Activated CD4-positive, alpha-beta memory T cell treated with anti-CD3 and anti-CD28 coated beads for 36 hours (primary cell): ENCODE results near the gene MED8. TPM values are rescaled to one million over a fixed set of nuclear protein-coding genes. Genes with fewer than 3 reads are reported as not detected.
"Not testable (repeated sequence)": the region's sequence is repeated elsewhere in the genome, so short reads cannot be mapped to it uniquely, and the experiment has no call there.

Experiments used
- CTCF ChIA-PET: fragments of 350-600 bp; sonication (Branson Sonifier 250); formaldehyde crosslinking; loops from one replicate; lab custom pipeline; 2021; ENCODE audit warnings: antibody characterized with exemption, inconsistent platforms; lab: Charles Lee
- POLR2A ChIA-PET: fragments of 350-600 bp; sonication (Branson Sonifier 250); formaldehyde crosslinking; loops from one replicate; lab custom pipeline; 2021; ENCODE audit warnings: antibody characterized with exemption; lab: Charles Lee
- DNase-seq: peaks from one replicate; pipeline ENCODE4 v3.0.0-alpha.2; 2020
- H3K27ac Mint-ChIP-seq: one replicate; pipeline ENCODE4 v1.8.0; 2021; ENCODE audit warnings: mixed read lengths
- H3K27me3 Mint-ChIP-seq: one replicate; pipeline ENCODE4 v1.8.0; 2021; ENCODE audit warnings: mixed read lengths
- H3K36me3 Mint-ChIP-seq: one replicate; pipeline ENCODE4 v1.8.0; 2021; ENCODE audit warnings: mixed read lengths
- H3K4me1 Mint-ChIP-seq: one replicate; pipeline ENCODE4 v1.8.0; 2021; ENCODE audit warnings: low read depth, mixed read lengths
- H3K4me3 Mint-ChIP-seq: one replicate; pipeline ENCODE4 v1.8.0; 2021; ENCODE audit warnings: mild to moderate bottlenecking, mixed read lengths
- H3K9me3 Mint-ChIP-seq: one replicate; pipeline ENCODE4 v1.8.0; 2021; ENCODE audit warnings: mixed read lengths
- intact Hi-C: fragments of 100-400 bp; cut with micrococcal nuclease; formaldehyde crosslinking; loops from one replicate; pipeline ENCODE4 v1.15.1; 2023
- total RNA-seq, 2 experiments: library from RNA; stranded (reverse); gene quantifications; one replicate each; pipeline ENCODE4 v1.2.3, GENCODE V29; 2021

The MED8 gene
- total RNA-seq, 2 experiments from 2014 or later = 38.9 to 39.4 TPM

- Mint-ChIP-seq H3K9me3 (no peaks in the 10 kb centered on the region), H3K27ac (no peak overlapping the region), H3K4me3 (no peak overlapping the region), H3K36me3 (peaks cover 19% of the 10 kb centered on the region), H3K27me3 (no peaks in the 10 kb centered on the region), H3K4me1 (no peaks in the 10 kb centered on the region)
- ChIA-PET POLR2A (no interaction called here), CTCF (no interaction called here)
- no peak for DNase-seq
- intact Hi-C loops = no loop called here
Observed at GRCh38 chr1:43419627-43420425, 30.2 kb upstream of the MED8 start.

- H3K36me3 Mint-ChIP-seq = peaks cover 21% of the 10 kb centered on the region
- no peak for DNase-seq
- H3K4me1 Mint-ChIP-seq = no peaks in the 10 kb centered on the region
- ChIA-PET CTCF (interaction anchor here (1.6 kb wide), 1 partner anchor 192 kb away, joined by 7 read pairs; no protein-coding TSS in a partner anchor), POLR2A (no interaction called here)
- intact Hi-C loops = no loop called here
- H3K27ac Mint-ChIP-seq = no peak overlapping the region
- H3K27me3 Mint-ChIP-seq = no peaks in the 10 kb centered on the region
- H3K9me3 Mint-ChIP-seq = no peaks in the 10 kb centered on the region
- H3K4me3 Mint-ChIP-seq = no peak overlapping the region
Observed at GRCh38 chr1:43418858-43419257, 29.3 kb upstream of the MED8 start.

- no peaks in the 10 kb centered on the region for H3K9me3 Mint-ChIP-seq
- no peak overlapping the region for H3K4me3 Mint-ChIP-seq
- H3K36me3 Mint-ChIP-seq = peaks cover 11% of the 10 kb centered on the region
- CTCF ChIA-PET = interaction anchor here (6.9 kb wide), 1 partner anchor 189 kb away, joined by 152 read pairs; no protein-coding TSS in a partner anchor
- no peak overlapping the region for H3K27ac Mint-ChIP-seq
- POLR2A ChIA-PET = no interaction called here
- no peaks in the 10 kb centered on the region for H3K27me3 Mint-ChIP-seq
- DNase-seq = no peak
- intact Hi-C loops = no loop called here
- H3K4me1 Mint-ChIP-seq = no peaks in the 10 kb centered on the region
Observed at GRCh38 chr1:43415901-43416300, 26.3 kb upstream of the MED8 start.

- ChIA-PET CTCF (interaction anchor here (0.6 to 6.9 kb wide), 22 partner anchors 13 to 502 kb away, joined by 3 to 152 read pairs (median 4); partner anchors contain the start of genes ELOVL1, KDM4A, MED8 and SZT2), POLR2A (interaction anchor here (0.6 to 1.0 kb wide), 2 partner anchors 47 to 188 kb away, joined by 3 to 4 read pairs; partner anchors contain the start of gene ELOVL1)
- Mint-ChIP-seq H3K4me1 (no peaks in the 10 kb centered on the region), H3K27ac (no peak overlapping the region), H3K9me3 (no peaks in the 10 kb centered on the region), H3K27me3 (no peaks in the 10 kb centered on the region), H3K4me3 (no peak overlapping the region), H3K36me3 (peaks cover 11% of the 10 kb centered on the region)
- intact Hi-C loops = loop anchor here (1.0 kb wide), 2 partner anchors 176 to 187 kb away; no protein-coding TSS in a partner anchor
- peak; percentile 65 for DNase-seq
Observed at GRCh38 chr1:43414634-43415223, 25.1 kb upstream of the MED8 start.

GRCh38 chr1:43413426-43413825 is 23.8 kb upstream of the MED8 start:
- POLR2A ChIA-PET, H3K4me3 Mint-ChIP-seq, H3K27ac Mint-ChIP-seq, H3K27me3 Mint-ChIP-seq, H3K9me3 Mint-ChIP-seq, intact Hi-C loops, DNase-seq, H3K4me1 Mint-ChIP-seq: not testable (repeated sequence)
- peaks cover 11% of the 10 kb centered on the region for H3K36me3 Mint-ChIP-seq
- CTCF ChIA-PET = interaction anchor here (1.2 to 6.9 kb wide), 4 partner anchors 175 to 192 kb away, joined by 4 to 152 read pairs (median 14); no protein-coding TSS in a partner anchor

GRCh38 chr1:43410571-43410970 is 21.0 kb upstream of the MED8 start:
- ChIA-PET POLR2A (no interaction called here), CTCF (interaction anchor here (6.9 kb wide), 1 partner anchor 184 kb away, joined by 152 read pairs; no protein-coding TSS in a partner anchor)
- Mint-ChIP-seq H3K9me3 (no peaks in the 10 kb centered on the region), H3K27me3 (no peaks in the 10 kb centered on the region), H3K4me1 (no peaks in the 10 kb centered on the region), H3K36me3 (peaks cover 22% of the 10 kb centered on the region), H3K27ac (no peak overlapping the region), H3K4me3 (no peak overlapping the region)
- DNase-seq = no peak
- intact Hi-C loops = no loop called here

GRCh38 chr1:43405876-43406234 is 16.3 kb upstream of the MED8 start:
- Mint-ChIP-seq H3K27ac (no peak overlapping the region), H3K4me1 (no peaks in the 10 kb centered on the region), H3K9me3 (no peaks in the 10 kb centered on the region), H3K36me3 (peaks cover 31% of the 10 kb centered on the region), H3K27me3 (no peaks in the 10 kb centered on the region), H3K4me3 (no peak overlapping the region)
- no peak for DNase-seq
- ChIA-PET POLR2A (no interaction called here), CTCF (interaction anchor here (0.6 kb wide), 1 partner anchor 1314 kb away, joined by 3 read pairs; no protein-coding TSS in a partner anchor)
- intact Hi-C loops = no loop called here

GRCh38 chr1:43405219-43405875 is 15.7 kb upstream of the MED8 start:
- Mint-ChIP-seq H3K36me3 (peaks cover 31% of the 10 kb centered on the region), H3K4me3 (no peak overlapping the region), H3K27me3 (no peaks in the 10 kb centered on the region), H3K27ac (no peak overlapping the region), H3K4me1 (peaks cover under 1% of the 10 kb centered on the region), H3K9me3 (no peaks in the 10 kb centered on the region)
- no peak for DNase-seq
- intact Hi-C loops = no loop called here
- POLR2A ChIA-PET = no interaction called here
- CTCF ChIA-PET = interaction anchor here (0.6 kb wide), 1 partner anchor 1314 kb away, joined by 3 read pairs; no protein-coding TSS in a partner anchor

- Mint-ChIP-seq H3K4me3 (no peak overlapping the region), H3K4me1 (peaks cover 3% of the 10 kb centered on the region), H3K9me3 (no peaks in the 10 kb centered on the region), H3K36me3 (peaks cover 29% of the 10 kb centered on the region), H3K27ac (no peak overlapping the region), H3K27me3 (no peaks in the 10 kb centered on the region)
- intact Hi-C loops = no loop called here
- no peak for DNase-seq
- POLR2A ChIA-PET = no interaction called here
- CTCF ChIA-PET = no interaction called here
Observed at GRCh38 chr1:43404353-43404752, 14.8 kb upstream of the MED8 start.

- H3K27ac Mint-ChIP-seq = no peak overlapping the region
- no peaks in the 10 kb centered on the region for H3K27me3 Mint-ChIP-seq
- H3K4me1 Mint-ChIP-seq = peaks cover 3% of the 10 kb centered on the region
- no peaks in the 10 kb centered on the region for H3K9me3 Mint-ChIP-seq
- no peak overlapping the region for H3K4me3 Mint-ChIP-seq
- DNase-seq = no peak
- H3K36me3 Mint-ChIP-seq = peaks cover 26% of the 10 kb centered on the region
- ChIA-PET POLR2A (no interaction called here), CTCF (interaction anchor here (0.9 kb wide), 1 partner anchor 13 kb away, joined by 3 read pairs; no protein-coding TSS in a partner anchor)
- intact Hi-C loops = no loop called here
Observed at GRCh38 chr1:43402089-43402865, 12.7 kb upstream of the MED8 start.

GRCh38 chr1:43400441-43400840 is 10.8 kb upstream of the MED8 start:
- H3K27ac Mint-ChIP-seq, DNase-seq, H3K27me3 Mint-ChIP-seq, H3K4me1 Mint-ChIP-seq, POLR2A ChIA-PET, H3K9me3 Mint-ChIP-seq, CTCF ChIA-PET, intact Hi-C loops, H3K4me3 Mint-ChIP-seq: not testable (repeated sequence)
- H3K36me3 Mint-ChIP-seq = peaks cover 20% of the 10 kb centered on the region
